Stimulated activated CD8-positive, alpha-beta memory T cell treated with anti-CD3 and anti-CD28 coated beads, Interleukin-2, amount 100 ng/mL, for 1 hour (primary cell): ENCODE data around the gene ATRAID.
"Not testable (repeated sequence)": the region's sequence is repeated elsewhere in the genome, so short reads cannot be mapped to it uniquely, and the experiment has no call there.

Experiments used
- DNase-seq, 2 donors: peaks; one replicate each; pipeline ENCODE4 v3.0.0-alpha.2; 2020; ENCODE audit warnings: low read depth in 2 of 2

Gene ATRAID

DNA sequence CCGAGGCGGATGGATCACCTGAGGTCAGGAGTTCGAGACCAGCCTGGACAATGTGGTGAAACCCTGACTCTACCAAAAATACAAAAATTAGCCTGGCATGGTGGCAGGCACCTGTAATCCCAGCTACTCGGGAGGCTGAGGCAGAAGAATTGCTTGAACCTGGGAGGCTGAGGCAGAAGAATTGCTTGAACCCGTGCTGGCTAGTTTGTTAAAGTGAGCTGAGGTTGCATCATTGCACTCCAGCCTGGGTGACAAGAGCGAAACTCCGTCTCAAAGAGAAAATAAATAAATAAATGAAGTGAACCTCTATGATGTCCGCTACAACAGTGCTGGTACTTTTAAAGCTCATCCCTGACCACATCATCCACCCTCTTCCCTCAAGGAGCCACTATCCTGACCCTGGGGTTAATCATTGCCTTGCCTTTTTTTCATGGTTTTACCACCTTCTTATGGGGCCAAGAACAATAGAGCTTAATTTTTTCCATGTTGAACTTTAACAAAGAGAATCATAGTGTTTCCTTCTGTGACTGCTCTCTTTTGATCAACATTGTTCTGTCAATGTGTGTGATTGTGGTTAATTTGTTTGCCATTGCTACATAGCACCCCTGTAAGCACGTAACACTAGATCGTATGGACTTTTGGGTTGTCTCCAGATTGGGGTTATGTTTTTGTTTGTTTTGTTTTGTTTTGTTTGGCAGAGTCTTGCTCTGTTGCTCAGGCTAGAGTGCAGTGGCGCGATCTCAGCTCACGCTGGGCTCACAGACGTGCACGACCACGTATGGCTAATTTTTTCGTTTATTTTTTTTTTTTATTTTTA lies 17.1 kb upstream of the ATRAID start:
- DNase-seq = no peak

GRCh38 chr2:27195799-27196198 lies 16.0 kb upstream of the ATRAID start:
- not testable (repeated sequence) for DNase-seq

- DNase-seq = not testable (repeated sequence)
Observed at GRCh38 chr2:27198068-27198467, 13.8 kb upstream of the ATRAID start.

DNA sequence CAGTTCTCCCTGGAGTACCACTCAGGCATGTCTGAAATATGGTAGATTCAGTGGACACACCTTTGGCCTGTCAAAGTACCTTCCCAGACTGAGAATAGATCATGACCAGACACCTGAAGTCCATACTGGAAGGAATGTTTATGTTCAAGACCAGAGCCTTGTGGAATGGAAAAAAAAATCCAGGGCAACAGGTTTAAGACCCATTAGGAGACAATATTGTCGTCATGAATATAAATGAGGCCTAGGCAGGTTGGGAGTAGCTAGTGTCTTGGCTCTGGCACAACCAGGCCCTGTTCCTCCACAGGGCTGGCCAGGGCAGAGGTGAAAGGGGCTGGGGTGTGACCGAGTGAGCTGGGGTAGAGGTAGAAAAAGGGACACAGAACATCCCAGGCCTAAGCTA lies 13.2 kb upstream of the ATRAID start:
- DNase-seq = no peak

DNA sequence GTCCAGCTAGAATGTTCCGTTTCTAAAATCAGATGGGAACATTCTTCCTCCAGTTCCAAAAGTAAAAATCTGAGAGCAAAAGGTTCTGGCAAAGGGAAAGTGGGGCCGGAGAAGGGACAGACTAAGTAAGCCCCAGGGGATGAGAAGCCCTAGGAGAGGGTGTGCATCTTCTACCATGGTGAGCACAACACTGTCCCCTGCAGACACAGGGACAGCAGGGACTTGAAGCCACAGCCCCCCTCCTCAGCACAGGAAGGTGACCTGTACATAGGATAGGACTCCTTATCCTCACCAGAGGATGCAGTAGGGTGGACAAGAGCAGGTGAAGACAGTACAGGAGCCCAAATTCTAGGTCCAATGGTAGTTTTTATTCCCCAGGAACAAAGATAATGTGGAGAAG lies 12.6 kb upstream of the ATRAID start:
- DNase-seq = no peak

- DNase-seq = no peak
Observed at GRCh38 chr2:27201675-27202074, 10.2 kb upstream of the ATRAID start.

DNA sequence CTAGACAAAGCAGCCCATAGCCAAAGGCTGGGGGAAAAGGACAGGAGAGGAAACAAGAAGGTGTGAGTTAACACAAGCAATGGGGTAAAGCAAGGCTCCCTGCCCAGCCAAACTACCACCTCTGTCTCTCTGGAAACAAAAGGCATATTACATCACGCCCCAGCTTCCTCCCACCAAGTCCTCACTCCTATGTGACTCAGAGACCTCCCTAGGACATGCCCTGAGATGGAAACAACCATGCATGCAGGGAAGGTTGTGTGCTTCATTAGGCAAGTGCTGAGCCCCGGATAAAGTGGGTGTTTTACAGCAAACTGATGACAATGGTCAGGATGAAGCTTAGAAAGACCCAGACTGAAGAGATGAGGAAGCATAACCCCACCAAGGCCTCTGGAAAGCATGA lies 9.0 kb upstream of the ATRAID start:
- no peak for DNase-seq

GRCh38 chr2:27203741-27204140 lies 8.1 kb upstream of the ATRAID start:
- no peak for DNase-seq

GRCh38 chr2:27204566-27204965 lies 7.3 kb upstream of the ATRAID start:
- DNase-seq = no peak

DNA sequence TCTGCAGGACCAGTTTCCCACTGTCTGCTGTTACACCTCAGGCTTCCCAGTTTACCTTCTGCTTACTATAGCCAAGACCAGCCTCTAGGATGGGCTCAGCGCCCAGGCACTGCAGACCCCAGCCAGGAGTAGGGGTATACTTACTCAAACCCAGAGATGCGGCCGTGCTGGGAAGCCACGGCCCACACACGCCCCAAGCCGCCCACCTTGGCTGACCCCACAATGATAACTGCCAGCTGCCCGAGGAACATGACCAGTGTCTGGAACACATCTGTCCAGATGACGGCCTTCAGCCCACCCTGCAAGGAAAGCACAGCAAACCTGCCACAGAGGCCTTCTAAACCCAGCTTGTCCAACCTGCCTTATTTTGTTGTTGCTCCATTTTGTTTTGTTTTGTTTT lies 6.6 kb upstream of the ATRAID start:
- no peak for DNase-seq

DNA sequence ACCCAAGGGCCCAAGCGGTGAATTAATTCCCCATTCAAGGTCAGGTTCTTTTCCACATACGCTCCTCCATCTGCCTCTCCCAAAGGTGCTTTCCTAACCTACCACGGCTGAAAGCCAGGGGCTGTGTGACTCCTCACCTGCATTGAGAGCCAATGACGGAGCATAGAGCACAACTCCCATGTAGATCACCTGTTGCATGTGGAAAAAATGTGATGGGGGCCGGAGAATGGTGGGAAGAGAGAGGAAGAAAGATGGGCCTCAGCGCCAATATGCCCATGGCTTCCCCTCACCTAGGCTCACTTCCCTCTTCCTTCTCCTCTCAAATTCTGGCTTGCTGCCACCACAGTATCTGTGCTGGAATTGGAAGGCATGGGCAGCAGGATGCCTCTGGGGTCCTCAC lies 5.5 kb upstream of the ATRAID start:
- DNase-seq = no peak

- DNase-seq = no peak
Observed at GRCh38 chr2:27208486-27209050, 3.3 kb upstream of the ATRAID start.

DNA sequence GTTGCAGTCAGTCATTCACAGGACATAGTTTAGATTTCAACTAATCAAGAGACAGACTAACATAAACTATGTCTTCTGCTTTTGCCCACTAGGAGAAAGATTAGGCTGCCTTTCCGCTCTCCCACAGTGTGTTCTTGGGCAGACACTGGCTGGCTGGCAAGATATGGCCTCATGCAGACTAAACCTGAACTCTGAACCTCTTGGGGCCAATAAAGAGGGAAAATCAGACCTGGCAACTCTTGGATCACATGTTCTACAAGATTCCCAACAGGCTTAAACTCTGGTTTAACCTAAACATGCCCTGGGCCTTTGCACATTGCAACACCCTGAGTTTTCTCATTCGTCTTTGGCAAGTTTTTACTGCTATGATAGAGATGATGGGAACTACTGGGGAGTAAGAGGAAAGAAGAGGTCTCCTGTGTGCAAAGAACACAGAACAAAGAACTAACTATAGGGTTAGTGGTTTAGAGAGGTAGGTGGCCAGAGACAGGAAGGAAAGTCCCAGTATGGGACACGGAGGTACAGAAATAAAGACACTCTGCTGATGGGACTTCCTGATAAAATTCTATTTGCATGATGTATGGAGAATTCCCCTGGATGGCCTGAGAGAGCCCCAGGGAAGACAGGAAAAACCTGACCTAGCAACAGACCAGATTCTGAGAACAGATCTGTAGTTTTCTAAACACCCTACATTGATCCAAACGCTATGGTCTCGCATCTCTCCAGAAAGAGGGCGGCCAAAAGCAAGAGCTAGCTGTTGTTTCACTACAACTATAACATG lies 2.0 kb upstream of the ATRAID start:
- no peak for DNase-seq

GRCh38 chr2:27211241-27211942 lies 449 bp upstream of the ATRAID start:
- DNase-seq = no peak

DNA sequence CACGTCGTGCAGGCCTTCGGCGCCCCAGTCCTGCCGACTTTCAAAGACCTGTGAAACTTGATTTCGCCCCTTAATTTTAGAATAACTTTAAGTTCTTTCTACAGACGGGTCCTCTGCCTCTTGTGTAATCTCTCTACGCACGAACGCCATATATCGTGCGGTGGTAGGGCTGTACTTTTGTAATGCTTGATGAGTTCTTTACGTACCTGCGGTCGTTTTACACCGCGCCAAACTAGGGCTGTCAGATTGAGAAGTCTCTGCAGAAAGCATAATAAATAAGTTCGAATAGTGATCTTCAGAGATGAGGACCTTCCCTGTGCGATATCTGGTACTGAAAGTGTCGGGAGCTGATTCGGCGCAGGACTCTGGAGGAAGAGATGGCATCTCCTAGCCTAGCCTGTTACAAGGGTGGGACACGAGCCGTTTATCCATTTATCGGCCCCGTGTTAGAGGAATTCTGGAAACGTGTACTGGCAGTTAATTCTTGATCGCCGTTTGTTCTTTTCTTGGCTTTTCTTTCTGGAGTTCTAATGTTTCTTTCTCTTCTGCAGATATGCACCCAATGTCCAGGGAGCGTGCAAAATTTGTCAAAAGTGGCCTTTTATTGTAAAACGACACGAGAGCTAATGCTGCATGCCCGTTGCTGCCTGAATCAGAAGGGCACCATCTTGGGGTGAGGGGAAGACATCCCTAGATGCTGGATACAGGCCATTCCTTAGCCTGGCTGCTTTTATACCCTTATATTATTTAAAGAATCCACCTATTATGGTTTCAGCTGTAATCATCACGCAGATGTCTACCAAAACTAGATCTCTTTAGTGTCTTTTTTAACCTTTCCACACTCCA lies 1.0 kb downstream of the ATRAID start:
- DNase-seq = no peak

- DNase-seq = no peak
Observed at GRCh38 chr2:27214941-27215340, 3.1 kb downstream of the ATRAID start.

GRCh38 chr2:27216416-27217137 lies 4.7 kb downstream of the ATRAID start:
- no peak for DNase-seq

GRCh38 chr2:27217173-27218121 lies 5.6 kb downstream of the ATRAID start, which contains the start of gene CAD:
TSS of gene CAD (plus strand) at chr2:27217369. CDS start at chr2:27217552, 183 bp downstream.
- DNase-seq = peak; percentile 65 to 72

DNA sequence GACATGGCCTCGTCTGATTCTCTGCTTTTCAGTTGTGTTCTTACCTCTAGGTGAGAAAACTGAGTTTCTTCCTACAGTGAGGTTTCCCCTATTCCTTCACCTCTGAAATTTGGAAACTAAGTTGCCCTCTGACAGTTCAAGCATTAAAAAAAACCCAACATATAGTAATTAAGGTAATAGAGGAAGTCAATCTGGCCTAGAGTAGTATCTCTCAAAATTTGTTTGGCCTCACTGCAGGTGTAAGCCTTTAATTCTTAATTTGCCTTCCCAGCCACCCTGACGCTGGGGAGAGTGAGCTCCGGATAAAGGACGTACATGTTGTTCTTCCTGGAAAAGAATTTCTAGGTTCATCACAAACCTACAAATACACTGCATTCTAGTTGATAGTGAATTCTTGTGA lies 6.8 kb downstream of the ATRAID start:
- DNase-seq = no peak
